HG02981 (cell line): Measurements from ENCODE around the gene ZNF683.
"Not testable (repeated sequence)": the region's sequence is repeated elsewhere in the genome, so short reads cannot be mapped to it uniquely, and the experiment has no call there.

Experiments used
- ATAC-seq: cut with Tn5 transposase; IDR thresholded peaks from one replicate; pipeline ENCODE4 v1.9.1; 2021; ENCODE audit warnings: mild to moderate bottlenecking, moderate library complexity; ENCODE audit not compliant: unreplicated experiment

Gene ZNF683

DNA sequence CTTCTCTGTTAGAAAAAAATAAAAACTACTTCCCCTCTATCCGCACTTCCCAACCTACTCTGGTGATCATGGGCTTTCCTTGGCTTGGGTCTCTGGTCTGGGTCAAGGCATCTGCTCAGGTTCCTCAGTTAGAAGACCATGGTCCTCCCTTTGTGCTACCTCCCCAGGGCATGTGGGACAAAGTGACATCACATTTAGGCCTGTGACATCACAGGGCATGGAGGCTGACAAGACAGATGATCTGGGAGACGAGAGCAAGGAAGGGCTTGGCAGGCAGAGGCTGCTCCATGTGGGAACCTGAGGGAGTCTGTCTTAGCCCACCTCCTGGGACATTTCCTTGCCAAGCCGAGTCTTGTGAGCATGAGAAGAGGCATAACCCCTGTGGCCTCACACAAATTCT lies at the start of gene ZNF683:
Gene ZNF683 (minus strand): TSS at position 140 of the 400 bp plus-strand sequence. CDS start 4,179 bp downstream, outside the sequence.
- not testable (repeated sequence) for ATAC-seq

DNA sequence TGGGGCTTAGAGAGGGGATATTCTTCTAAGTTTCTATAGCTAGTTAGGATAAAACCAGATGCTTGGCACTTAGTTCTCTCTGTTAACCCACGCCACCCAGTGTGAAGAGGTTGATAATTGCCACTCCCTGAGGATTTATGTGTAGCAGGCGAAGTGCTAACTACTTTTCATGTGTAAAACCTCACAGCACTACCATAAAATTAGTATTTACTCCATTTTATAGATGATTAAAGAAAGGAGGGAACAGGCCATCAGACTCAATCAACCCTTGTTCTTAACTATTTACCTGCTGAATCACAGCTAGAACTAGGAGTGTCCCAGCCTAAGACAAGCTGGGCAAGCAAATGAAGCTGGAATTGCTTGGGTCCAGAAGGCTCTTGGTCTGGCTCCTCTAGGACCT lies 46.9 kb upstream of the ZNF683 start:
- no peak for ATAC-seq

DNA sequence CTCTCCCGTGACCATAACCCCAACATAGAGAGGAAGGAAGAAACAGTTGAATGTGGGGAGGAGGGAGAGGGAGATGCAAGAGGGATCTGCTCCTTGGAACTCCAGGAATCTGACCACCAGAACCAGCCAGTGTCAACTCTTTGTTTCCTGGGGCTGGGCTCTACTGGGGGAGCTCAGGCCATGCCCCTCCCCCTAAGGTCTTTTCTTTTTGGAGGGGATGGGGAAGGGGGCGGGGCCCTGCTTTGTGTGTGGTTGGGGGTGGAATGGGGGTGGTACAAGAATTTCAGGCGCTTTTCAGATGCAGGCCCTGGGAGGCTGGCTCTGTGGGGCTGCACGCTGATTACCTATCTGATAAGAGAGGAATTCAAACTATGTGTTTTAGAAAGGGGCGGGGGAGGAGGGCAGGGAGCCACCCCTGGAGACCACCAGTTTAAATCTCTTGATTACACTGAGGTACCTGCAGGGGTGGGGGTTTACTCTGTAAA lies 46.4 kb upstream of the ZNF683 start:
- no peak for ATAC-seq

DNA sequence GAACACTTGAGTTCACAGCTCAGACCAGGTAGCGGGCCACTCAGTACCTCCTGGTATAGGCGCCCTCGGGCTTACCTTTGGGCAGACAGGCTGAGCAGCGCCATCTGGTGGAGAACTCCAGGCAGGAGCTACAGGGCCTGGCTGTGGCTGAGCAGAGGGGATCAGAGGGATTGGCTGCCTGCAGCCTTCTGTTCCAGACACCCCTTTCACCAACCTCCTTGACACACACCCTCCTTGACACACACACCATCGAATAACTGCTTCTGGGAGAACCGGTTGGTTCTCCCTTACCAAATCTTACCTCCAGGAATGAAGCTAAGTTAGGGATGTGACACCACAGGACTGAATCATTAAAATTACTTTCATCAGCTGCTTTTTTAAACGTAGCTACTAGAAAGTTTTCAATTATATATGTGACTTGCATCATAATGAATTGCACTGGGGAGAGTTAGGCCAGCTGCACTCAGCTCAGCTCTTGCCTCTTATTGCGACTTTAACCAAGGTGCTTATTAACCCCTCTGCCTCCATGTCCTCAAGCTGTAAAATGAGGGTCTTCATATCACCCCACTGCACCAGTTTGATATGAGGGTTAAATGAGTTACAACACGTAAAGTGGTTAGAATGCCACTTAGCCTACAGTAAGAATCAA lies 44.7 kb upstream of the ZNF683 start:
- ATAC-seq = no peak

DNA sequence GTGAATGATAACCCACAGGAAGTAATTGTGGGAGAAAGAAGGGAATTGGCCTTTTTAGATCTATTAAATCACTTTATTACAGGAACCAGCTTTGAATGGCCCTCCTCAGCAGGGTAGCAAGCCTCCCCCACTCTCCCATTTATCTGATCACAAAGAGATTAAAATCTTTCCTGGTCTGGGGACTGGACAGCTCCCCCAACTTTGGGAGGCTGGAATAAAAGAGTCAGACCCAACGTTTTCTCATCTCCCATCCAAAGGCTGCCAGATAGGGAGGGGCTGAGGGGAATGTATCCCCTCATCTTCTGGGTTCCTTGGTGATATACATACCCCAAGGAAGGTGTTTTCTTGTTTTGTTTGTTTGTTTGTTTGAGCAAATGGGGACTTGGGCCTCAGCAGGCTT lies 40.5 kb upstream of the ZNF683 start:
- ATAC-seq = no peak

DNA sequence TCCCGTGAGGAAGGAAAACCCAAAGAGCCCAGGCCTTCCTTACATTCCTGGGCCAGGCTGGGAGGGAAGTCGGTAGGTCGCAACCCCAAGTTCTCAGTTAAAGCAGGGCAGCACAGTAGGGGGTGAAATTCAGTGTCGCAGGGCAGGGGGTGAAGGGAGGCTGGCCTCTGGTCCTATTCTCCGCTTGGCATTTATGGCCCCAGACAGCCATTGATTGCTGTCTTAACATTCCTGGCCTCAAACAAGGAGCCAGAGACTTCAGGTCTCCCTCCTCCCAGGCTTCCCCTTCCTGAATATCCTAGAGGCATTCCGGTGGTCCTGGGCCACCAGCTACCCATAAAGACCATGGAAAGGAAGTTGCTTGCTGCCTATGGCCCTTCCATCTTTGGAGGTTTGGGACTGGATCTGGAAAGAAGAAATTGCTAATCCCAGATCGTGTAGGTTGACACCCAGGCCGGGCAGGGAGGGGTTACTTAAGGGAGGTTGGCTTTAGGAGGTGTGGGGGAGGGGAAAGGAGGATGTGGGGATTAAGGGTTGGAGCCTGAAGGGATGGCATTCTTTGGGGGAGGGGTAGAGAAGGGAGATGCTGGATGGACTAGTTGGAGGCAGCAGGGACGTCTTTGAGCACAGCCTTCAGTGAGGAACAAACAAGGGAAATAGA lies 39.8 kb upstream of the ZNF683 start:
- no peak for ATAC-seq

DNA sequence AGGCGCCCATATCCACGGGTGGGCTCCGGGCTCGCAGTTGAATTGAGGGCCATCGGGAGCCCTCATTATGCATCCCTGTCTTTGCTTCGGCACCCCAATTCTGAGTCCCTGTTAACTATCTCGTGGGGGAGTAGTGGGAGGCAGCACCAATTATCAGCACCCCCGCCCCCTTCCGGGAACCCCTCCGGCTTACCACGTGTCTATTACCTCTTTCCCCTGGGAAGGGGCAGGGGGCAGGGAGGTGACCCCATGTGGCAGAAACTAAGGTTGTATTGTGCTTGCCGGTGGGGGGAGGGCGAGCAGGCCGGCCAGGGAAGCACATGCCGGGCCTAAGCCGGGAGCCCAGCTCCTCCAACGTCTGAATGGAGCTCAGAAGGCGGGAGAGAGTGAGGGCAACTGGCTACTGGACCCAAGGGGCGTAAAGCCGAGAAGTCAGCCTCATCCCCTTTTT lies 39.1 kb upstream of the ZNF683 start:
- no peak for ATAC-seq

DNA sequence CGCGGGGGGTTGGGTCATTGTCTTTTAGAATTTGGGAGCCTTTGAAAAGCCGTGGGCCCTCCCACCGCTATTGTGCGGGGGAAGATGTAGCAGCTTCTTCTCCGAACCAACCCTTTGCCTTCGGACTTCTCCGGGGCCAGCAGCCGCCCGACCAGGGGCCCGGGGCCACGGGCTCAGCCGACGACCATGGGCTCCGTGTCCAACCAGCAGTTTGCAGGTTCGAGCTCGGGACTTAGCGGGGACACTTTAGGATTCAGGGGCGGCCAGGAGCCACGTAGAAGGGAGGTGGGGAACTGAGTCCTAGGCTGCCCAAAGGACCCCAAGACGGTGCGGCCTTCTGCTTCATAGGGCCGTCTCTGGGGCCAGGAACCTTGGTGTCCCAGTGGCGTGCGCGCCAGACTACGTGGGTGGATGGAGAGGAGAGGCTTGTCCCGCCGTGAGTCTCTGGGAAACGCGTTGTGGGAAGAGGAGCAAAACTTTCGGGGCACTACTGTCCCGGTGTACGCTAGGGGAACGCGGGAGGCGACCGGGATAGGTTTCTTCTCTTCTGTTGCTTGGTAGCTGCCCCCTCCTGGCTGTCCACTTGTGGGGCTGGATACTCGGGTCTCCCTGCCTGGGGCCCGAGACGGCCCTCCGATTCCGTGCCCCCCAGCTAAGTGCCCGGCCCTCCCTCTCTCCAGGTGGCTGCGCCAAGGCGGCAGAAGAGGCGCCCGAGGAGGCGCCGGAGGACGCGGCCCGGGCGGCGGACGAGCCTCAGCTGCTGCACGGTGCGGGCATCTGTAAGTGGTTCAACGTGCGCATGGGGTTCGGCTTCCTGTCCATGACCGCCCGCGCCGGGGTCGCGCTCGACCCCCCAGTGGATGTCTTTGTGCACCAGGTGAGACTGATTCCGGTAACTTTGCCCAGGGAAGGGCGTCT lies 38.4 kb upstream of the ZNF683 start, which contains the start of gene LIN28A:
Gene LIN28A (plus strand): TSS at position 112 of the 918 bp plus-strand sequence. CDS start 75 bp downstream, at position 187.
- no peak for ATAC-seq

DNA sequence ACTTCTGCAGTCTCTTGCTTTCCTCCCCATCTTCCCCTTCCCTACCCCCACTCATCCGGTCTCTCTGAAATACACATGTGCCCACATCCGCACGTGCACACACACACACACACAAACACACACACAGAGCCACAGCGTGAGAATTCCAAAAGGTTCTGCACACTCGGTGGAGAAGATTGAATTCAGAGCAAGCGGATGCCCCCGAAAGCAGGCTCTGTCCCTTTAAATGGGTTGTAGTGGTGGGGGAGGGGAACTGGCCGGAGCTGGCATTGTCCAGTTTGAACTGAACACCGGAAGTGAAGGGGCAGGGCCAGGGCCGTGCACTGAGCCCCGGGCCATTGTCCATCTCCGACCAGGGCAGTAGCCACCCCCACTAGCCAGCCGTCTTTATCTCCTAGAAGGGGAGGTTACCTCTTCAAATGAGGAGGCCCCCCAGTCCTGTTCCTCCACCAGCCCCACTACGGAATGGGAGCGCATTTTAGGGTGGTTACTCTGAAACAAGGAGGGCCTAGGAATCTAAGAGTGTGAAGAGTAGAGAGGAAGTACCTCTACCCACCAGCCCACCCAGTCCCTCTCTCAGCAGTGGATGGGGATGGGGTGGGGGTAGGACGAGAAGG lies 36.7 kb upstream of the ZNF683 start:
- ATAC-seq = no peak

DNA sequence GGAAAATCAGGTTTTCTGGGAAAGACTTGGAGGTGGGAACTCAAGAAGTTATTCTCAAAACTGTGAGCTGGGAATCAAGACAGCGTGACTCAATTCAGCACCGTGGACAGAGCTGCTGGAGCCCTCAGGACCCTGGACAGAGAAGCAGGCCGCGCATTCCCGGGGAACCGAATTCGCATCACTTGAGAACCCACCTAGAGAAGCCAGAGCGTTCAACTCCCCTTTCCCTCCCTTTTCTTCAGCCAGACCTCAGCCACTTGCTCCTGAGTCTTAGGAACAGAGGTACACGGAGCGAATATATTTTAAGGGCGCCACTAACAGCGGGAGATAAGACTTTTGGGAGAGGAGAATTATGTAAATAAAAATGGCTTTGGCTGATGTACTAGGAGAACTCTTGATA lies 36.1 kb upstream of the ZNF683 start:
- no peak for ATAC-seq

DNA sequence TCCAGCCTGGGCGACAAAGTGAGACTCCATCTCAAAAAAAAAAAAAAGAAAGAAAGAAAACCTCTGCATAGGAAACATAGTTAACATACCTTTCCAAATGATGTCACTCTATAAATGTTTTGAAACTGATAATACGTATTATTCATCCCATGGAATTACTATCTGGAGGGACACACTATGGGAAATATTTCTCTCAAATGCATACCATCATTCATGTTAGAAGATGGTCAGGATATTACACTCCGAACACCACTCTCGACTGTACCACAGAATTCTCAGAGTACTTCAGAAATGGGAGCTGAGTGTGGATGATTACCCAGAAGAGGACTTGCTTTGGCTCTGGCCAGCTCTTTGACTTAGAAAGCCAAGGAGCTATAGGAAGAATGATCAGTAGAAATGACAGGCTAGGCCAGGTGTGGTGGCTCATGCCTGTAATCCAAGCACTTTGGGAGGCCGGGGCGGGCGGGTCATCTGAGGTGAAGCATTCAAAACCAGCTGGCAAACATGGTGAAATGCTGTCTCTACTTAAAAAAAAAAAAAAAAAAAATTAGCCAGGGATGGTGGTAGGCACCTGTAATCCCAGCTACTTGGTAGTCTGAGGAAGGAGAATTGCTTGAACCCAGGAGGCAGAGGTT lies 32.8 kb upstream of the ZNF683 start:
- ATAC-seq = no peak

DNA sequence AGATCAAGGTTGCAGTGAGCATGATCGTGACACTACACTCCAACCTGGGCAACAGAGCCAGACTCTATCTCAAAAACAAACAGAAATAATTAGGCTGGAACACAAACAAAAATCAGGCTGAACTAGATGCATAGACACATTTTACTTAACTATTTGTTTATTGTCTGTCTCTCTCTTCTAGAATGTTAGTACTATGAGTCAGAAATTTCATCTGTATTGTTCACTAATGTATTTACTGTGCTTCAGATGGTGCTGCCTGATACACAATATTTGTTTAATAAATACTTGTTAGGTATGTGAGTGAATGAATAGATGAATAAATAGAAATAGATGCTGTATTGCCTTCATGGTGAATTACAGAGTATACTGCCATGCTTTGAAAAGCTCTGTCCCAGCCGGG lies 32.1 kb upstream of the ZNF683 start:
- ATAC-seq = no peak

DNA sequence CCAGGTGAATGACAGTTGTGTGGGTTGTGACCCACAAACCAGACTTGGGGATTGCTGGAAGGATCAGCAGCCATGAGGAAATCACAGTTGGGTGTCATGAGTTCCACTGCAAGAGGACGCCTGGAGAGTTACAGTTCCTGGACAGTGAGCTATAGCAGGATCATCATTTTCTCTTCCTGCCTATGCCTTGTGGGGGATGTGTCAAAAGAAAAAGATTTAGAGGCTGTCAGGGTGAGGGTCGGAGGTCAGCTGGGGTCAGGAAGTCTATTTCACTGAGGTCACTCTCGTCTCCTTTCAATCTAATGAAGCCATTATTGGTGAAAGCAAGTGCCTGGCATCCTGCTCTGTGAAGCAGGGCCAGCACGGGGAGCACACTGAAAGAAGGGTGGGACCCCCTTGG lies 31.1 kb upstream of the ZNF683 start:
- ATAC-seq = no peak

DNA sequence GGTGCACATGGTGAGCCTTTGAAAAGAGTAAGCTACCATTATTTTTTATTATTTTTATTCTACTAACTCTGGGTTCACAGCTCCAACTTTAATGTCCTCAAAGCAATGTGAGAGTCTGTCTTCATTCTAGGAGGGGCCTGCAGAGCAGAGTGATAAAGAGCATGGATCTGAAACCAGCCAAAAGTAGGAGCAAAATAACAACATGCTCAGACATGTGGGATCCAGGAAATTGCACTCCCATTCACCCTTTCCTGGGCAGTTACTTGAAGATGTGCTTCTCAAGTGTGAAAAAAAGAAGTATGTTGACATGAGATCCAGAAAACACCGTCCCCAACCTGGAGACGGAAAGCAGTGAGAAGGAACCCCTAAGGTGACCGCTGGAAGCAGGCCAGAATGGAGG lies 29.3 kb upstream of the ZNF683 start:
- ATAC-seq = no peak

DNA sequence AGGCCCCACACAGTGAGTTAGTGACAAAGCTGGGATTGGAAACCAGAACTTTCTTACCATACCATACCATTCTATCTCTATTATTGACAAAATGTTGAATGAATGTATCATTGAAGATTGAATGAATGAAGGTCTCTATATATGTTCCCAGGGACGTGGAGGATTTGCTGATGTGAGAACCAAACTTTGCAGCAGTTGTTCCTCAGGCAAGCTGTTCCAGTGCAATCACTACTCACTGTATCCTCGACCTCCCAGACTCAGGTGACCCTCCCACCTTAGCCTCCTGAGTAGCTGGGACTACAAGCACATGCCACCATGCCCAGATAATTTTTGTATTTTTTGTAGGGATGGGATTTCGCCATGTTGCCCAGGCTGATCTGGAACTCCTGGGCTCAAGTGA lies 26.5 kb upstream of the ZNF683 start:
- ATAC-seq = no peak

DNA sequence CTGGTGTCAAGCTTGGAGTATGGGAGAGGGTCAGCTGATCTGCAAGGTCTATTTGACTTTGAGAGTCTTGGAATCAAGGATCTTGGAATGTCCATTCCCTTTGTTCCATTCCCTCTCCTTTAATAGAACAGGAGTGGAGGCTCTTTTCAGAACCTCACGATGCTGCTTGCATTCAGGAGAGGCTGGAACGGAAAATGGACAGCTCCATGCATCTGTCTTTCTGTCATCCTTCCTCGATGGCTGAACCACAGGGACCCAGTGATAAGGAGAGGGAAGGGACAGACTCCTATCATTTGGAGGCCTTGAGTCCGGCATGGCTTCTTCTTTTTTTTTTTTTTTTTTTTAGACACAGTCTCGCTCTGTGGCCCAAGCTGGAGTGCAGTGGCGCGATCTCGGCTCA lies 23.2 kb upstream of the ZNF683 start:
- no peak for ATAC-seq

DNA sequence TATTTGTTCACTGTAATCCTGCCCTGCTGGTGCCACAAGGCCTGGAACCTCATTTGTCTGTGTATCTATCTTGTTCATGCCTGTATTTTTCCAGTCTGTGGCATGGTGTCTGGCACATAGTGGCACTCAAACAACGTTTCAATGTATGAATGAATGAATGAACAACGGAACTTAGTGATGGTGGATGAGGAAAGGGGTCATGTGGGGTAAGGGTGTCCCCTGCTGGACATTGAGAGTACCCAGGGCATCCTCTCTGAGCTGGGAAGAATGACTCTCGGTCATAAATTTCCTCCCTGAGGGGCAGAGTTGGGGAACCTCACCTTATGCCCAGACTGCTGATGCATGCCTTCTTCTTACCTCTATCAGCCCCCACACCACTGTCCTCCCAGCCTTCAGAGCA lies 18.9 kb upstream of the ZNF683 start:
- no peak for ATAC-seq

DNA sequence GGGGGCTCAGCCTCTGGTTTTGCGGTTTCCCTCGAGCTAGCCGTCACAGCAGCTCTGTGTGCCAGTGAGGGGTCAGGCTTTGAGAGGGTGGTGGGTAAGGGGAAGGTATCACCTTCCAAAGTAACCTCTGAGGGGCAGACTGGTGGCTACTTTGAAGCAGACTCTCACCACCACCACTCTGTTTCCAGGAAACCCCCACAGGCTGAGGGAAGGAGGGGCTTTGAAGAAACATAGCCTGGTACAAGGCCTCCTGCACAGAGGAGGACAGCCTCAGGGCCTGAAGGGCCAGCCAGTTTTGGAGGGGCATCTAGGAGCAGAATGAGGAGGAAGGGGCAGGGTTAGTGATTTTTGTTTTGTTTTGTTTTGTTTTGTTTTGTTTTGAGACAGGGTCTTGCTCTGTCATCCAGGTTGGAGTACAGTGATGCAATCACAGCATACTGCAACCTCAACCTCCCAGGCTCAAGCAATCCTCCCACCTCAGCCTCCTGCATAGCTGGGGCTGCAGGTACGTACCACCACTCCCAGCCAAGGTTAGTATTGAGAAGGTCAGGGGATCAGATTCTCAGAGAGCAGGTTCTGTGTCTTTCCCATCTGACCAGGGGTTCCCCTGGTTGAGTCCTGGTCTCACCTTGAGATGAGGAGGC lies 17.2 kb upstream of the ZNF683 start:
- no peak for ATAC-seq

DNA sequence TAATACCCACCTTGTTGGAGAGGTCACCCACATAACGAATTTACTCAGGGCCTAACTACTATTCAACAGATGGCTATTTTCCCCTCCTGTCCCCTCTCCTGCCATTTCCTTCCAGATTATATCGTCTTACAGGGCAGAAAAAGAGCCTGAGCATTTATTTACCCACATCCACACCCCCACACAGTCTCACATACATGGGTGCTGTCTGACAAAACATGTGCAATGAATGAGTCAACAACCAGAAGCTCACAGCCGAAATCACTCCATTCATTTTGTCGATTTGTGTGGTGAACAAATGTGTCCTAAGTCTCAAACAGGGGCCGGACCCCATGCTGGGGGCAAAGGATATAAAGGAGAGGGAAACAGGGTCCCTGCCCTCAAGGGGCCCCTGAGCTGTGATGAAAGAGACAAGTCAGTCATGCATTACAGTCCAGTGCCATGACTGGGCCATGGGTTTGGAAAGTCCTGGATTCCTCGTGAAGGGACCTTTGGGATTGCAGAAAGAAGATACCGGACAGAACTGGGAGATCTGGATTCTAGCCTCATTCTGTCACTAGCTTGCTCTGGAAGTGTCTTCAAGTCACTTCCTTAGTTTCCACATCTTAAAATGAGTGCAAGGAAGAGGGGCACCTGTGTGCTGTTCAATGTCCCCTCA lies 16.4 kb upstream of the ZNF683 start:
- ATAC-seq = no peak
